ENCODE results near the gene NLRC5. TPM values are rescaled to one million over a fixed set of nuclear protein-coding genes. Genes with fewer than 3 reads are reported as not detected.
A peak's percentile ranks its signal among the peaks of the same experiment; 100 is the strongest.

Gene NLRC5
- total RNA-seq, 3 donors from 2014 or later, result 110 to 127 (median 113) TPM

GRCh38 chr16:57115514-57116182 is 126.3 kb downstream of the NLRC5 start:
- H3K4me1 ChIP-seq (ENCODE audit: low read depth), result no peaks in the 10 kb centered on the region
- TF ChIP-seq, protein P1, sequence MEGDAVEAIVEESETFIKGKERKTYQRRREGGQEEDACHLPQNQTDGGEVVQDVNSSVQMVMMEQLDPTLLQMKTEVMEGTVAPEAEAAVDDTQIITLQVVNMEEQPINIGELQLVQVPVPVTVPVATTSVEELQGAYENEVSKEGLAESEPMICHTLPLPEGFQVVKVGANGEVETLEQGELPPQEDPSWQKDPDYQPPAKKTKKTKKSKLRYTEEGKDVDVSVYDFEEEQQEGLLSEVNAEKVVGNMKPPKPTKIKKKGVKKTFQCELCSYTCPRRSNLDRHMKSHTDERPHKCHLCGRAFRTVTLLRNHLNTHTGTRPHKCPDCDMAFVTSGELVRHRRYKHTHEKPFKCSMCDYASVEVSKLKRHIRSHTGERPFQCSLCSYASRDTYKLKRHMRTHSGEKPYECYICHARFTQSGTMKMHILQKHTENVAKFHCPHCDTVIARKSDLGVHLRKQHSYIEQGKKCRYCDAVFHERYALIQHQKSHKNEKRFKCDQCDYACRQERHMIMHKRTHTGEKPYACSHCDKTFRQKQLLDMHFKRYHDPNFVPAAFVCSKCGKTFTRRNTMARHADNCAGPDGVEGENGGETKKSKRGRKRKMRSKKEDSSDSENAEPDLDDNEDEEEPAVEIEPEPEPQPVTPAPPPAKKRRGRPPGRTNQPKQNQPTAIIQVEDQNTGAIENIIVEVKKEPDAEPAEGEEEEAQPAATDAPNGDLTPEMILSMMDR (IDR thresholded peaks at IDR 0.05), result no peak
- DNase-seq (peak in 1 of 3 donors; percentile 50), ATAC-seq (peak; percentile 22)
- H3K36me3 ChIP-seq (ENCODE audit: low read depth), result no peaks in the 10 kb centered on the region
- H3K9me3 ChIP-seq, result no peaks in the 10 kb centered on the region
- intact Hi-C loops (cut with DNase I, micrococcal nuclease), result no loop called here
- H3K4me3 ChIP-seq, result no peak overlapping the region

DNA sequence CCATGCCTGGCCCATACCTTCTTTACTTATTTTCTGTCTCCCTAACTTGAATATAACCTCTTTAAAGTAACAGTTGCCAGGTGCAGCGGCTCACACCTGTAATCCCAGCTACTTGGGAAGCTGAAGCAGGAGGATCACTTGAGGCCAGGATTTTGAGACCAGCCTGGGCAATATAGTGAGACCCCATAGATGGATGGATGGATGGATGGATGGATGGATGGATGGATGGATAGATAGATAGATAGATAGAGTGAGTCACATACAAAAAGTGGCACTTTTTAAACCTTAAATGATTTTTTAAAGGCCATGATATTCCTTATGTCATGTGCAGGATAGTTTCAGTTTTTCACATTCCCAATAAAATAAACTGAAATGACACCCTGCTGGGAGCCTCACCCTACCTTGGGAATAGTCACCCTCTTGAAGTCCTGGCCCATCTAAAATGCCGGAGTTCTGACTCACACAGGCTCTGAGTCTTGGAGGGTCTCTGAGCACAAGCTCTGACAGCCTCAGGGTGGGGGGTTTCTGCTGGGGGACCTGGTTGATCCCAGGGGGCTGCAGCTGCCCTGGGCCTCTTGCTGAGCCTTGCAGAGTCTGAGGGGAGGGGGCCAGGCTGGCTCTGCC is 129.2 kb downstream of the NLRC5 start:
- no peak overlapping the region for H3K4me3 ChIP-seq
- no peak for ATAC-seq
- no peaks in the 10 kb centered on the region for H3K4me1 ChIP-seq (ENCODE audit: low read depth)
- H3K9me3 ChIP-seq, result no peaks in the 10 kb centered on the region
- DNase-seq, result no peak
- TF ChIP-seq, protein P1 (IDR thresholded peaks at IDR 0.05), result no peak
- H3K36me3 ChIP-seq (ENCODE audit: low read depth), result no peaks in the 10 kb centered on the region
- intact Hi-C loops (cut with DNase I, micrococcal nuclease), result no loop called here

DNA sequence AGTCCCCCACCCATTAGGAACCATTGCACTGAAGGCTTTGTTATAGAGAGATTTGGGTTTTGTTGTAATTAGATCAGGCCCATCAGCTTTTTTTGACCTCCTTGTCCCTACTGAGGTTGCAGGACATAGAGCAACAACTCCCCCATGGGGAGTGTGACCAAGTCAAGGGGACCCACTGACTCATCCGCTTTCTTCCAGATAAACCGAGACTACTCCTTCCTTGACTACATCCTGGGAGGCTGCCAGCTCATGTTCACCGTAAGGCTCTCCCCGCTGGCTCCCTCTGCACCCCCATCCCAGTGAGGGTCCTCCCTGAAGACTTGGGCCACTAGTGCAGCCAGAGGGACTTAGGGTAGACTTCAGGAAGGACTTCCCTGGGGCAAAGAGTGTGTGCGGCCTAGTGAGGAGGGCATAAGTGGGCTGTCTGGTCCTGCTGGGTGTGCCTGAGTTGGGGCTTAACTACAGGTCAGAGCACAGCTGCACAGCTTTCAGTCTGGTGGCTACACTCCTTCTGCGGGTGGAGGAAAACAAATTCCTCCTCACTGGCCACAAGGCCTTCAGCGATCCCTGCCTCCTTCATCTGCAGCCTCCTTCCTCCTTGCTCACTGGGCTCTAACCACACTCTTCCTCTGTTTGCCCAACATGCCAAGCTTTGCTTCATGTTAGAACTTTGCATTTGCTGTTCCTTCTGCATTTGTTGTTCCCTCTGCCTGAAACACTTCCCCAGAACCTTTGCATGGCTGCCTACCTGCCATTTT is 134.0 kb downstream of the NLRC5 start:
- Histone ChIP-seq H3K4me1 (ENCODE audit: low read depth) (no peaks in the 10 kb centered on the region), H3K36me3 (ENCODE audit: low read depth) (no peaks in the 10 kb centered on the region), H3K9me3 (no peaks in the 10 kb centered on the region), H3K4me3 (no peak overlapping the region)
- DNase-seq (no peak), ATAC-seq (no peak)
- TF ChIP-seq, protein P1 (IDR thresholded peaks at IDR 0.05), result no peak
- intact Hi-C loops (cut with DNase I, micrococcal nuclease), result no loop called here

DNA sequence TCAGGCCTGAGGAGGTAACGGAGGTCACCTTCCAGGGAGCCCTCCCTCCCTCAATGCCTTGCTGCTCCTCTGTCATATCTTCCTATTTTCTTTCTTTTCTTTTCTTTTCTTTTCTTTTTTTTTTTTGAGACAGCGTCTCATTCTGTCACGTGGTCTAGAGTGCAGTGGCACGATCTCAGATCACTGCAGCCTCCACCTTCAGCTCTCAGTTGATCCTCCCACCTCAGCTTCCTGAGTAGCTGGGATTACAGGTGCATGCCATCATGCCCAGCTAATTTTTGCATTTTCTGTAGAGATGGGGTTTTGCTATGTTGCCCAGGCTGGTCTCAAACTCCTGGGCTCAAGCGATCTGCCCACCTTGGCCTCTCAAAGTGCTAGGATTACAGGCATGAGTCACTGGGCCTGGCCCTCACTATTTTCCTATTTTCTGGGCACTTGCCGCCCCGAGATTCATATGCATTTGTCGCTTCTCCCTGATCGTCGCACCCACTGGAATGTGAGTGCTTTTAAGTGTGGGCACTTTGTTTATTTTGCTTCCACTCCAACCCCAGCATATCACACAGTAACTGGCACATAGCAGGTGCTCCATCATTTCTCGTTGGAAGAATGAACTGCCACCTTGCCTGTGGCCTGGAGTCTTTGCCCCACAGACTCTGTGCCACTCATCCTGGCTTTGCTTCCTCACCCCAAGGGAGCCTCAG is 134.8 kb downstream of the NLRC5 start:
- Histone ChIP-seq H3K9me3 (no peaks in the 10 kb centered on the region), H3K36me3 (ENCODE audit: low read depth) (no peaks in the 10 kb centered on the region), H3K4me1 (ENCODE audit: low read depth) (no peaks in the 10 kb centered on the region), H3K4me3 (no peak overlapping the region)
- TF ChIP-seq, protein P1 (IDR thresholded peaks at IDR 0.05), result no peak
- ATAC-seq (no peak), DNase-seq (no peak)
- intact Hi-C loops (cut with DNase I, micrococcal nuclease), result no loop called here

GRCh38 chr16:57125376-57125775 is 136.0 kb downstream of the NLRC5 start:
- ATAC-seq (no peak), DNase-seq (no peak)
- Histone ChIP-seq H3K36me3 (ENCODE audit: low read depth) (no peaks in the 10 kb centered on the region), H3K9me3 (no peaks in the 10 kb centered on the region), H3K4me1 (ENCODE audit: low read depth) (peaks cover 4% of the 10 kb centered on the region), H3K4me3 (no peak overlapping the region)
- TF ChIP-seq, protein P1 (IDR thresholded peaks at IDR 0.05), result no peak
- intact Hi-C loops (cut with DNase I, micrococcal nuclease), result no loop called here
